Measurements from ENCODE around the gene XXYLT1. TPM values are rescaled to one million over a fixed set of nuclear protein-coding genes. Genes with fewer than 3 reads are reported as not detected.

The XXYLT1 gene
- total RNA-seq, 2 experiments from 2014 or later = 5.4 to 5.7 TPM

GRCh38 chr3:195032106-195032759 lies 238.7 kb downstream of the XXYLT1 start:
- intact Hi-C loops (cut with DNase I, micrococcal nuclease) = no loop called here
- ChIA-PET POLR2A (no interaction called here), CTCF (interaction anchor here (0.6 to 1.1 kb wide), 2 partner anchors 295 to 350 kb away, joined by 4 to 5 read pairs; no protein-coding TSS in a partner anchor)
- Mint-ChIP-seq H3K4me1 (no peaks in the 10 kb centered on the region), H3K36me3 (ENCODE audit: low read depth) (no peaks in the 10 kb centered on the region), H3K9me3 (ENCODE audit: low read depth) (no peaks in the 10 kb centered on the region), H3K27ac (no peak overlapping the region), H3K4me3 (no peak overlapping the region), H3K27me3 (peaks cover 3% of the 10 kb centered on the region)
- ATAC-seq (no peak), DNase-seq (no peak)

- Mint-ChIP-seq H3K4me1 (no peaks in the 10 kb centered on the region), H3K27ac (no peak overlapping the region)
- CTCF ChIA-PET = interaction anchor here (0.6 to 1.1 kb wide), 2 partner anchors 294 to 349 kb away, joined by 4 to 5 read pairs; no protein-coding TSS in a partner anchor
Observed at GRCh38 chr3:195031574-195032003, 239.4 kb downstream of the XXYLT1 start.

GRCh38 chr3:195030791-195031321 lies 240.1 kb downstream of the XXYLT1 start:
- Mint-ChIP-seq H3K4me1 (no peaks in the 10 kb centered on the region), H3K27ac (no peak overlapping the region), H3K4me3 (no peak overlapping the region), H3K36me3 (ENCODE audit: low read depth) (no peaks in the 10 kb centered on the region), H3K27me3 (peaks cover 3% of the 10 kb centered on the region), H3K9me3 (ENCODE audit: low read depth) (no peaks in the 10 kb centered on the region)
- DNase-seq = no peak
- ATAC-seq = no peak
- POLR2A ChIA-PET = no interaction called here
- intact Hi-C loops (cut with DNase I, micrococcal nuclease) = no loop called here
- CTCF ChIA-PET = interaction anchor here (1.1 kb wide), 1 partner anchor 348 kb away, joined by 5 read pairs; no protein-coding TSS in a partner anchor

More at GRCh38 chr3:195031574-195032003, 239.4 kb downstream of the XXYLT1 start:
- ATAC-seq = no peak
- Mint-ChIP-seq H3K9me3 (ENCODE audit: low read depth) (no peaks in the 10 kb centered on the region), H3K36me3 (ENCODE audit: low read depth) (no peaks in the 10 kb centered on the region), H3K27me3 (peaks cover 3% of the 10 kb centered on the region), H3K4me3 (no peak overlapping the region)
- no peak for DNase-seq
- intact Hi-C loops (cut with DNase I, micrococcal nuclease) = no loop called here
- POLR2A ChIA-PET = no interaction called here

- no peaks in the 10 kb centered on the region for H3K36me3 Mint-ChIP-seq (ENCODE audit: low read depth)
- ChIA-PET CTCF (no interaction called here), POLR2A (no interaction called here)
- no peak for DNase-seq
- ATAC-seq = no peak
- H3K4me3 Mint-ChIP-seq = no peak overlapping the region
- H3K27me3 Mint-ChIP-seq = peaks cover 3% of the 10 kb centered on the region
- no peaks in the 10 kb centered on the region for H3K9me3 Mint-ChIP-seq (ENCODE audit: low read depth)
- H3K27ac Mint-ChIP-seq = no peak overlapping the region
- no peaks in the 10 kb centered on the region for H3K4me1 Mint-ChIP-seq
- intact Hi-C loops (cut with DNase I, micrococcal nuclease) = no loop called here
Observed at GRCh38 chr3:195028877-195029606, 241.9 kb downstream of the XXYLT1 start.

- intact Hi-C loops (cut with DNase I, micrococcal nuclease) = no loop called here
- H3K9me3 Mint-ChIP-seq (ENCODE audit: low read depth) = no peaks in the 10 kb centered on the region
- no peak overlapping the region for H3K4me3 Mint-ChIP-seq
- H3K36me3 Mint-ChIP-seq (ENCODE audit: low read depth) = no peaks in the 10 kb centered on the region
- no peak overlapping the region for H3K27ac Mint-ChIP-seq
- DNase-seq (no peak), ATAC-seq (no peak)
- no peaks in the 10 kb centered on the region for H3K4me1 Mint-ChIP-seq
- ChIA-PET POLR2A (interaction anchor here (0.9 kb wide), 1 partner anchor 20 kb away, joined by 3 read pairs; no protein-coding TSS in a partner anchor), CTCF (no interaction called here)
- H3K27me3 Mint-ChIP-seq = peaks cover 5% of the 10 kb centered on the region
Observed at GRCh38 chr3:195025884-195026200, 245.1 kb downstream of the XXYLT1 start.

GRCh38 chr3:195025056-195025883 lies 245.7 kb downstream of the XXYLT1 start:
- intact Hi-C loops (cut with DNase I, micrococcal nuclease) = no loop called here
- DNase-seq (no peak), ATAC-seq (no peak)
- Mint-ChIP-seq H3K27ac (no peak overlapping the region), H3K4me3 (no peak overlapping the region), H3K36me3 (ENCODE audit: low read depth) (no peaks in the 10 kb centered on the region), H3K4me1 (no peaks in the 10 kb centered on the region), H3K9me3 (ENCODE audit: low read depth) (no peaks in the 10 kb centered on the region), H3K27me3 (peaks cover 5% of the 10 kb centered on the region)
- CTCF ChIA-PET = no interaction called here
- POLR2A ChIA-PET = interaction anchor here (0.9 kb wide), 1 partner anchor 21 kb away, joined by 3 read pairs; no protein-coding TSS in a partner anchor

- Mint-ChIP-seq H3K27ac (no peak overlapping the region), H3K36me3 (ENCODE audit: low read depth) (no peaks in the 10 kb centered on the region), H3K27me3 (peaks cover 6% of the 10 kb centered on the region), H3K4me3 (no peak overlapping the region), H3K4me1 (no peaks in the 10 kb centered on the region), H3K9me3 (ENCODE audit: low read depth) (no peaks in the 10 kb centered on the region)
- no peak for DNase-seq
- no peak for ATAC-seq
- POLR2A ChIA-PET = no interaction called here
- intact Hi-C loops (cut with DNase I, micrococcal nuclease) = no loop called here
- CTCF ChIA-PET = no interaction called here
Observed at GRCh38 chr3:195023989-195024388, 247.0 kb downstream of the XXYLT1 start.

GRCh38 chr3:195023576-195023975 lies 247.4 kb downstream of the XXYLT1 start:
- intact Hi-C loops (cut with DNase I, micrococcal nuclease) = no loop called here
- CTCF ChIA-PET = no interaction called here
- Mint-ChIP-seq H3K9me3 (ENCODE audit: low read depth) (no peaks in the 10 kb centered on the region), H3K4me1 (no peaks in the 10 kb centered on the region), H3K4me3 (no peak overlapping the region), H3K27me3 (peaks cover 6% of the 10 kb centered on the region), H3K27ac (no peak overlapping the region), H3K36me3 (ENCODE audit: low read depth) (no peaks in the 10 kb centered on the region)
- no peak for DNase-seq
- POLR2A ChIA-PET = no interaction called here
- ATAC-seq = no peak

GRCh38 chr3:195021692-195022091 lies 249.3 kb downstream of the XXYLT1 start:
- no peak overlapping the region for H3K4me3 Mint-ChIP-seq
- H3K27ac Mint-ChIP-seq = no peak overlapping the region
- no peaks in the 10 kb centered on the region for H3K9me3 Mint-ChIP-seq (ENCODE audit: low read depth)
- H3K4me1 Mint-ChIP-seq = no peaks in the 10 kb centered on the region
- DNase-seq (no peak), ATAC-seq (no peak)
- no peaks in the 10 kb centered on the region for H3K36me3 Mint-ChIP-seq (ENCODE audit: low read depth)
- H3K27me3 Mint-ChIP-seq = peaks cover 8% of the 10 kb centered on the region
- POLR2A ChIA-PET = no interaction called here
- CTCF ChIA-PET = interaction anchor here (0.7 kb wide), 1 partner anchor 431 kb away, joined by 3 read pairs; no protein-coding TSS in a partner anchor
- intact Hi-C loops (cut with DNase I, micrococcal nuclease) = no loop called here

GRCh38 chr3:195020921-195021320 lies 250.0 kb downstream of the XXYLT1 start:
- POLR2A ChIA-PET = no interaction called here
- no peak for DNase-seq
- intact Hi-C loops (cut with DNase I, micrococcal nuclease) = no loop called here
- no peak for ATAC-seq
- H3K4me1 Mint-ChIP-seq = no peaks in the 10 kb centered on the region
- H3K27me3 Mint-ChIP-seq = peaks cover 8% of the 10 kb centered on the region
- no peaks in the 10 kb centered on the region for H3K9me3 Mint-ChIP-seq (ENCODE audit: low read depth)
- CTCF ChIA-PET = no interaction called here
- H3K4me3 Mint-ChIP-seq = no peak overlapping the region
- H3K27ac Mint-ChIP-seq = no peak overlapping the region
- no peaks in the 10 kb centered on the region for H3K36me3 Mint-ChIP-seq (ENCODE audit: low read depth)

GRCh38 chr3:195020185-195020584 lies 250.8 kb downstream of the XXYLT1 start:
- Mint-ChIP-seq H3K36me3 (ENCODE audit: low read depth) (no peaks in the 10 kb centered on the region), H3K27ac (no peak overlapping the region), H3K4me1 (no peaks in the 10 kb centered on the region), H3K4me3 (no peak overlapping the region), H3K27me3 (peaks cover 8% of the 10 kb centered on the region), H3K9me3 (ENCODE audit: low read depth) (no peaks in the 10 kb centered on the region)
- ChIA-PET CTCF (interaction anchor here (0.7 kb wide), 1 partner anchor 37 kb away, joined by 4 read pairs; no protein-coding TSS in a partner anchor), POLR2A (no interaction called here)
- intact Hi-C loops (cut with DNase I, micrococcal nuclease) = no loop called here
- DNase-seq (no peak), ATAC-seq (no peak)
